GM12873 (cell line): ENCODE results near the gene S100G.

Source experiments
- TF ChIP-seq, protein P1 (sequence below): IDR thresholded peaks from 2 replicates; pipeline ENCODE4 v1.5.1; 2012; ENCODE audit warnings: low read depth, mild to moderate bottlenecking, moderate library complexity, low read length, control low read depth; ENCODE audit not compliant: insufficient read depth; ENCODE audit errors: missing control alignments

The S100G gene

DNA sequence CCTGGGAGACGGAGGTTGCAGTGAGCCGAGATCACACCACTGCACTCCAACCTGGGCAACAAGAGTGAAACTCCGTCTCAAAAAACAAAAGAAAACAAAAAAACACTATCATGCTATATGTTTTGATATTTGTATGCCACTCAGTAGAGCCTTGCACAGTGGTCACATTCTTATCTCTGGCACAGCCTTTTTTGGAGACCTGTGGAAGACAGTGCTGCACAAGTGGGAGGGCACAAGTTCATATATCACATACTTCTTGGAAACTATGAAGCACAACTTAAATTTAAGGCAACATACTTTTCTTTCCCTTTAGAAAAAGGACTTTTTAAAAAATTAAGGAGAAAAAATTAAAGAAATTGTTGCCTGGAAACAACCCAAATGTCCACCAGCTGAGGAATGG is 14.4 kb upstream of the S100G start:
- TF ChIP-seq, protein P1, sequence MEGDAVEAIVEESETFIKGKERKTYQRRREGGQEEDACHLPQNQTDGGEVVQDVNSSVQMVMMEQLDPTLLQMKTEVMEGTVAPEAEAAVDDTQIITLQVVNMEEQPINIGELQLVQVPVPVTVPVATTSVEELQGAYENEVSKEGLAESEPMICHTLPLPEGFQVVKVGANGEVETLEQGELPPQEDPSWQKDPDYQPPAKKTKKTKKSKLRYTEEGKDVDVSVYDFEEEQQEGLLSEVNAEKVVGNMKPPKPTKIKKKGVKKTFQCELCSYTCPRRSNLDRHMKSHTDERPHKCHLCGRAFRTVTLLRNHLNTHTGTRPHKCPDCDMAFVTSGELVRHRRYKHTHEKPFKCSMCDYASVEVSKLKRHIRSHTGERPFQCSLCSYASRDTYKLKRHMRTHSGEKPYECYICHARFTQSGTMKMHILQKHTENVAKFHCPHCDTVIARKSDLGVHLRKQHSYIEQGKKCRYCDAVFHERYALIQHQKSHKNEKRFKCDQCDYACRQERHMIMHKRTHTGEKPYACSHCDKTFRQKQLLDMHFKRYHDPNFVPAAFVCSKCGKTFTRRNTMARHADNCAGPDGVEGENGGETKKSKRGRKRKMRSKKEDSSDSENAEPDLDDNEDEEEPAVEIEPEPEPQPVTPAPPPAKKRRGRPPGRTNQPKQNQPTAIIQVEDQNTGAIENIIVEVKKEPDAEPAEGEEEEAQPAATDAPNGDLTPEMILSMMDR: no peak

DNA sequence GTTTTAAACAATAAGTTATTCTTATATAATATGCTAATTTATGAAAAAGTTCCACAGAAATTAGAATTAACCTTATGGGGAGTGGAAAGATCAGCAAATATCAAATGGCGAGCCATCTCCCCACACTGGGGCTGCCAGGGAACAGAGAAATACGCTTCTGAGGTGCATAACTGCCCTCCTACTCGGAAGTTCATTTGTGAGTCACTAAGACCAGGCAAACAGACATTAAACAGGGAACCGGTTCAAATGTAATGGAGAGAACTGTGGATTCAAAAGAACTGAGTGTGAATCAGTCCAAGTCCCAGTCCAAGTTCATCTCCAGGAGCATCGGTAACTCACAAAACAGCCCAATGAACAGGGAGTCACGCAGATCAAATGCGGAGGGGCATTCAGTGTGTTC is 11.4 kb upstream of the S100G start:
- TF ChIP-seq, protein P1: no peak

DNA sequence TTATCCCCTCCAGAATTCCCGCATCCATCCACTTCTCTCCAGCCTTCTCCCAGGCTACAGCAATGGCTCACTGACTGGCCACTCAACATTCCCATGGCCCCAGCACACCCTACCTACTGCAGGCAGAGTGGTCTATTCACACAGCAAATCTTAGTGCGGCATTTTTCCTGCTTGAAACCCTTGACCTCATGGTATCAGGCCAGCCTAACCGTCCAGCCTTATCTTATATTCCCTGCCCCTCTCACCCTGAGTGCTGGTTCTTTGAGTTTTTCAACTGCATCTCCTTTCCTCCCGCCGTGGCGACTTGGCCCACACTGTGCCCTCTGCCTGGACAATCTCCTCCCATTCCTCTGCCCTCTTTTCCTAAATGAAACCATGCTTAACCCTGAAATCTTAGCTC is 10.0 kb upstream of the S100G start:
- TF ChIP-seq, protein P1: no peak

DNA sequence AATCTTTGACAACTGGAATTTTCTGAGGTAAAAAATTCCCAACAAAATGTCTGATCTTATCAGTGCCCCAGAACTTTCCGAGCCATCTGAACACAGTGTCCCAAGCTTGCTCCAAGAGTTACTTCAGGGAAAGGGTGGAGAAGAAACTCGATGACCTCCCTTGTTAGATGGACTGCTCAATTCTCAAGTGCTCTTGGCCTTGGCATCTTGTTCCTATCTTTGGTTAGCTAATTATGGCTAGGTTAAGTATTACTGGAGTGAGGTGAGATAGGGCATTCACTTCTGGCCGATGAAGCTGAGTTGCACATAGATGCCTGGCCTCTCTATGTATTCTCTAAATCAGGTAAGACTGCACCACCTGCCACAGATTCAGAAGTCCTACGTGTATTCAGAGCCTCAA is 9.1 kb upstream of the S100G start:
- TF ChIP-seq, protein P1: no peak

DNA sequence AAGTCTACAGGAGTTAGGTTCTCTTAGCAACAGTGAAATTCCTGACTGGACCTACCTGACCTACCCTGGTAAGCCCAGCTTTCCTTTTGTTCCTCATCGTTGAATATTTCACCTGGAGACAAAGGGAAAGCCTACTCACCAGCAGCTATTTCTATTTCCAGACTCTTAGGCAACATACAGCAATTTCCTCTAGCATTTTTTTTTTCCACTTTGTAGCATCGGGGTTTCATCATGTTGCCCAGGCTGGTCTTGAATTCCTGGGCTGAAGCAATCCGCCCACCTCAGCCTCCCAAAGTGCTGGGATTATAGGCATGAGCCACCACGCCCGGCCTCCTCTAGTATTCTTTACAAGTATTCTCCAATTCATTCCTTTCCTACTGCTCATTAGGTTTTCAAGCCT is 6.8 kb upstream of the S100G start:
- TF ChIP-seq, protein P1: no peak

DNA sequence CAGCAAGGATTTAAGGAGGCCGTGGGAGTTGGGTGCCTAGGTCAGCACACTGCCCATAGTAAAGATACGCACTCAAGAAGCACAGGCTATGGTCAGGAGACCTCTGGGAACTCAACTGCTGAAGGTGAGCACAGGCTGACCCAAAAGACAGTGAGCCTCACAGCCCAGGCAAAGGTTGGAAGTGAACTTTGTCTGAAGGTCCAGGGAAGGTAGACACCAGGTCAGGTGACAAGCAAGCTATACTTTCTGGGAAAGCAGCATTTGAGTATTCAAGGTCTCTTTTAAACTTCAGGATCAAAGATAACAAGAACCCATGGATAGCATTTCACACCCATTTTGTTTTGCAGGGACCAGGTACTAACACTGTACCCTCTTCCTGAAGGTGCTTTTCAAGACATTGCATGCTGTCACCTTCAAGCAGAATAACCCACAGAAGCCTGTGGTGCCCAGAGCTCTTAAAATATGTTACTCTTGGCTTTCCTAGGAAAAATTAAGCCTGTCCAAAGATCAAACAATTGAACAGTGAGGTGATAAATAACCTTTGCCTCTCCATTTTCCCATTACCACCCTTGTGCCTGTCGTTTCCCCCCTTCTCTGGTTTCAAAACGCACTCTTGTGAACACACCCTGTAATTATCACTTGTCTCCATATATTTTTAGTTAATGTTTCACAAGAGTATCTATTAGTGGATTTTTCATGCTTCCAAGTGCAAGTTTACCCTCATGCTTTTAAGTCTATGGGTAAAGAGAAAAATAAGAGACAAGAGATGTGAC is 3.4 kb upstream of the S100G start:
- TF ChIP-seq, protein P1: no peak

DNA sequence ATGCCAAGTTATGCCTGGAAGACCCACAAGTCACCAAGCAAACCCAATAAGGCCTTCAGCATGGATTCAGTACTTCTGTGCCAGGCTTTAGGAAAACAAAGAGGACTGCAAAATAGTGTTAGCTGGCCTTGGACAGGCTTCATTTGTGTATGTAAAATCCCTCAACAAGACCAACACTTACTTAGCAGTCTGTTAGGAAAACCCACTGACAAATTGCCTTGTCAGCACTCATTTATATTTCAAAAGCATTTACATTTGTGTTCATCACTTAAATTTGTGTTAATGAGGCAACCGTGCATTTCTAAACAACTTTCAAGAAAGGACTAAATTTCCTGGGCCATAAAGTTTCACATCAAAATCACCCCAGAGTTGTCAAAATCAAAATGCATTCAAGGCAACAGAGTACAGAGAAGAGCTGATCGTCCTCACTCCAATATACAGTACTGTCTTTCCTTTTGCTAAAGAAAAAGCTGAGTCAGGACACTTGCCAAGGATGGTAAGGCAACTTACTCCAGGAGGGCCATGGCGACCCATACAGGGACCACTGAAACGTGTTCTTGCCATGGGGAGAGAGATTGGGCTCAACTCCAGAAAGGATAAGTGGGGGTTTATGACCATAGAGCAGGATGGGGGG is 1.6 kb downstream of the S100G start:
- TF ChIP-seq, protein P1: no peak
